ENCODE data around the gene SRSF6.

DNA sequence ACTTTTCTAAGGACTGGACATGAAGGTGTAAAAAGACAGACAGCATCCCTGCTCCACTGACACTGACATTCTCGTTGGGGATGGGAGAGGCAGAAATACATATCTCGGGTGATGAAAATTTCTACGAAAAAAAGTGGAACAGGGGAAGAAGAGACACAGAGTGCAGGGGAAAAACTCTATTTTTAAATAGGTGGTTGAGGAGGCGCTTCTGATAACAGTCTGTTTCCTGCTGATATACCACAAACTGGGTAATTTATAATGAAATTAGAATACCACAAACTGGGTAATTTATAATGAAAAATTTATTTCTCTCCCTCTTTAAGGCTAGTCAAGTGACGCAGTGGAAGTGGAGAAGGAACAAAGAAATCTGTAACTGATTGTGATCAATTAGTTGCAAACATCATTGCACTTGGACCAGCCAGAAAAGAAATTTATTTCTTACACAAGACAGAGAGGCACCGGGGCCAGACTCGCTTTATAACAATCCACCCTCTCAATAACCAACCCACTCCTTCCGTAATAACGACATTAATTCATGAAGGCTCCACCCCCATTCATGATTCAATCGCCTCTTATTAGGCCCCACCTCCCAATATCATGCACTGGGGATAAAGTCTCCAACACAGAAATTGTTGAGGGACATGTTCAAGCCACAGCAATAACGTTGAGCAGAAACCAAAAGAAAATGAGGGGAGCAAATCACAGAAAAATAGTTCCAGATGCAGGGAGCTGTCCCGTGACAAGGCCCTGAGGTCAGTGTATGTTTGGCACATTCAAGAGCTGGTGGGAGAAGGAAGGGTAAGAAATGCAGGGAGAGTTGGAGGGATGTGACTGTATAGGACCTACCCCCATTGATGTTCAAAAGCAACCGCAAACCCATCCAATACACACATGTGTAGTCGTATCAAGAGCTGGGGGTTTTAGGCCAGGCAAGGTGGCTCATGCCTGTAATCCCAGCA, 6.6 kb upstream of the SRSF6 start:
- TF ChIP-seq, protein P1, sequence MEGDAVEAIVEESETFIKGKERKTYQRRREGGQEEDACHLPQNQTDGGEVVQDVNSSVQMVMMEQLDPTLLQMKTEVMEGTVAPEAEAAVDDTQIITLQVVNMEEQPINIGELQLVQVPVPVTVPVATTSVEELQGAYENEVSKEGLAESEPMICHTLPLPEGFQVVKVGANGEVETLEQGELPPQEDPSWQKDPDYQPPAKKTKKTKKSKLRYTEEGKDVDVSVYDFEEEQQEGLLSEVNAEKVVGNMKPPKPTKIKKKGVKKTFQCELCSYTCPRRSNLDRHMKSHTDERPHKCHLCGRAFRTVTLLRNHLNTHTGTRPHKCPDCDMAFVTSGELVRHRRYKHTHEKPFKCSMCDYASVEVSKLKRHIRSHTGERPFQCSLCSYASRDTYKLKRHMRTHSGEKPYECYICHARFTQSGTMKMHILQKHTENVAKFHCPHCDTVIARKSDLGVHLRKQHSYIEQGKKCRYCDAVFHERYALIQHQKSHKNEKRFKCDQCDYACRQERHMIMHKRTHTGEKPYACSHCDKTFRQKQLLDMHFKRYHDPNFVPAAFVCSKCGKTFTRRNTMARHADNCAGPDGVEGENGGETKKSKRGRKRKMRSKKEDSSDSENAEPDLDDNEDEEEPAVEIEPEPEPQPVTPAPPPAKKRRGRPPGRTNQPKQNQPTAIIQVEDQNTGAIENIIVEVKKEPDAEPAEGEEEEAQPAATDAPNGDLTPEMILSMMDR (IDR thresholded peaks at IDR 0.05; ENCODE audit: insufficient read depth, low read depth, low read length), result no peak
- no peak for TF ChIP-seq EZH2 (IDR thresholded peaks at IDR 0.05; ENCODE audit: insufficient read depth, low read length)
